HG03108 (cell line): ENCODE results near the gene MTIF2.
A peak's percentile ranks its signal among the peaks of the same experiment; 100 is the strongest.
"Not testable (repeated sequence)": the region's sequence is repeated elsewhere in the genome, so short reads cannot be mapped to it uniquely, and the experiment has no call there.

Source experiments
- ATAC-seq: cut with Tn5 transposase; IDR thresholded peaks from one replicate; pipeline ENCODE4 v1.9.1; 2021; ENCODE audit warnings: moderate library complexity; ENCODE audit not compliant: unreplicated experiment

The MTIF2 gene

DNA sequence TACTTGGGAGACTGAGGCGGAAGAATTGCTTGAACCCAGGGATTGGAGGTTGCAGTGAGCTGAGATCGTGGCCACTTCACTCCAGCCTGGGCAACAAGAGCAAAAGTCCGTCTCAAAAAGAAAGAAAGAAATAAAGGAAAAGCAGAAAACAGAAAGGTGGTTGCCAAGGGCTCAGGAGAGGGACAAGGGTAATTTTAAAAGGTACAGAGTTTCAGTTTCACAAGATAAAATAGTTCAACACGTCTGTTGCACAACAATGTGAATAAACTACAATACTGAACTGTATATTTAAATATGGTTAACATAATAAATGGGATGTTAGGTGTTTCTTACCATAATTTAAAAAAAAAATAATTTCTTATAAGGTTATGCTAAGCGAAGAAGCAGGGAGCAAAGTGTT lies 23.6 kb downstream of the MTIF2 start:
- ATAC-seq, result no peak

DNA sequence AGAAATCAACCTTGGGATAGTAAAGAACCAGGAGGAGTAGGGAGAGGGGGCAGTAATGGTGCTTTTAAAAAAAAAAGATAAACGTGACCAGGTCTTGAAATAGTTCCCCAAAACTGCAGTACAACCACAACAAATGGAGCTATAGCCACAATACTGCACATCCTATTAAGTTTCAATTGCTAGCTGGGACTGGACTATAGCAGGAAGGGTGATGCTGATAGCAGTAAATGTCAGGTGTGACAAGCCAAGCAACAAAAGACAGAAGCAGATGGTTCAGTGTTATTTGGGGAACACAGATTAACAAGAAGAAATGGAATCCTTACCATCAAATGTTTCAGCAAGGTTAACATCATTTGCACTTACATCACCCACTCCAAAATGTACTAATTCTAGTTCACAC lies 26.4 kb downstream of the MTIF2 start:
- ATAC-seq, result no peak

DNA sequence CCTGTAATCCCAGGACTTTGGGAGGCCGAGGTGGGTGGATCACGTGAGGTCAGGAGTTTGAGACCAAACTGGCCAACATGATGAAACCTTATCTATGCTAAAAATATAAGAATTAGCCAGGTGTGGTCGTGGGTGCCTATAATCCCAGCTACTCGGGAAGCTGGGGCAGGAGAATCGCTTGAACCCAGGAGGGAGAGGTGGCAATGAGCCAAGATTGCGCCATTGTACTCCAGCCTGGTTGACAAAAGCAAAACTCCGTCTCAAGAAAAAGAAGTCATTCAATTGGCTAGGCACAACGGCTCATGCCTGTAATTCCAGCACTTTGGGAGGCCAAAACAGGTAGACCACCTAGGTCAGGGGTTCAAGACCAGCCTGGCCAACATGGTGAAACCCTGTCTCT lies 27.4 kb downstream of the MTIF2 start:
- not testable (repeated sequence) for ATAC-seq

DNA sequence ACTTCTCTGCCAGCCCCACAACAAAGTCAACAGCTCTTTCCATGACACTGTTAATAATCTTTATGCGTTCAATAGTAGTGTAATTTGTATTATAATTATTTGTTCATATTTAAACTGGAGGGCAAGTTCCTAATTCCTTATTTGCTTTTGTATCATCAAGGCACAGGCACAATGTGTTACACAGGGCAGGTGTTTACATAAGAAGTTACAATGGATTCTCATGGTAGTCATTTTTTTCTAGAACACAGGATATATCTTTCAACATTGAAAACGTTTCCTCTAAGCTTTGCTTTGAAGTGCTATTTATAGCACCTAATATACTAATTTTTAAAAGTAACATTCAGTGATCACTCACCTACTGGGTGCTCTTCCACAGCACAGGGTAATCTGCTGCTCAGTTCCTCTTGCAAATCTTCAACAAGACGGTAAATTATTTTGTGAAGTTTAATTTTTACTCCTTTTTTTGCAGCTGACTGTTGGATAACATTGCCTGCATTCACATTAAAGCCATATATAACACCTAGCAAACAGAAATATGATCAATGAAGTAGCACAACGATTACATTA lies 29.3 kb downstream of the MTIF2 start:
- no peak for ATAC-seq

DNA sequence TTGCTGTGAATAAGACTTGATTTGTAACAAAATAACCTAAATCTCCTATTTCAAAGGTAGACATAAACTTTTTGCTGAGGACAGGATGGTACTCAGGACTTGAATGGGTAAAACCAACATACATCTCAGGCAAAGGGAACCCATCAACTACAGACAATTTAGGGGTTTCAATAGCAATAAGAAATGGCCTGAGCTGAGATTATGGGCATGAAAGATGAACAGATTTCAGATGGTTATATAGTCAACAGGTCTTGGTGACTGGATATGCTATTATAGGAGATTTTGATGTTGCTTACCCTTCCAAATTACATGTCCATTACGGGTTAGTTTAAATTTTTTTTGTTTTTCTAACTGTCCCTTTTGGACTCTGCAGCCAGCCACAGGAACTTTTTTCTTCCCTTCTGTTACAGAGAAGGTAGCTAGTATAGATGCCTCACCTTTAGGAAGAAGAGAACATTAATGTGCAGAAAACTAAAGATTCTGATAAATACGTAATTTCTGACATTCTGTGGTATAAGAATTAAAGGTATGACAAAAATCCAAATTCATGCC lies 32.0 kb downstream of the MTIF2 start:
- ATAC-seq, result no peak

DNA sequence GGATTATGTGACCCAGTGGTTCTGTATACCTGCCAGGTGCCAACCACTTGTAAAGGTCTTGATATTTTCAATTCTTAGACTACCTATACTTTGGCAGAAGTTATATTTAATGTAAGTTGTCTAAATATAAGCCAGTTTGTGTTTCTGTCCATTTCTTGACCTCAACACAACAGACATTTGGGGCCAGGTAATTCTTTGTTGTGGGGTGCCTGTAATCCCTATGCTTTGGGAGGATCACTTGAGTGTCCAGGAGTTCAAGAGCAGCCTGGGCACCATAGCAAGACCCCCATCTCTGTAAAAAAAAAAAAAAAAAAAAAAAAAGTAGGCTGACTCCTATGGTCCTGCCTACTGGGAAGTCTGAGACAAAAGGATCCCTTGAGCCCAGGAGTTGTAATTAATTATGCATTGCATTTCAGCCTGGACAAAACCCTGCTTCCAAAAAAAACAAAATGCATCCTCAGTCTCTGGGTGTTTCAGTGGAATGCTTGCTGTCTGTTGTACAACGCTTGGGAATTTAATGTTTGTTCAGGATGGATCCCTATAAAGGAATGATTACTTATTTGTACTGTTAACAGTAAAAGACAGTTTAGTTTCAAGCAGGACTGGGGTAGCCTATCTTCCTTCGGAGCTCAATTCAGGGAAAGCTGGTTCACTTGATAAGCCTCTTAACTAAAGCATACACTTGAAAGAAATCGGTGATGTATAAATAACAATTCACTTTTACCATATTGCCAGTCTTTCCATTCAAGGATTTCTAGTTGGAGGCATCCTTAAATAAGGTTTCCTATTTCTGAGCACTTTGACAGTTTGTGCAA lies 33.1 kb downstream of the MTIF2 start:
- ATAC-seq, result no peak

DNA sequence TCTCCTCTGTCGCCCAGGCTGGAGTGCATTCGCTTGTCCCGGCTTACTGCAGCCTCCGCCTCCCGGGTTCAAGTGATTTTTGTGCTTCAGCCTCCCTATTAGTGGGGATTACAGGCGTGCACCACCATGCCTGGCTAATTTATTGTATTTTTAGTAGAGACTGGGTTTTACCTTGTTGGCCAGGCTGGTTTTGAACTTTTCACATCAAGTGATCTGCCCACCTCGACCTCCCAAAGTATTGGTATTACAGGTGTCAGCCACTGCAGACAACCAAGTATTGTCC lies 35.4 kb downstream of the MTIF2 start:
- ATAC-seq, result no peak

DNA sequence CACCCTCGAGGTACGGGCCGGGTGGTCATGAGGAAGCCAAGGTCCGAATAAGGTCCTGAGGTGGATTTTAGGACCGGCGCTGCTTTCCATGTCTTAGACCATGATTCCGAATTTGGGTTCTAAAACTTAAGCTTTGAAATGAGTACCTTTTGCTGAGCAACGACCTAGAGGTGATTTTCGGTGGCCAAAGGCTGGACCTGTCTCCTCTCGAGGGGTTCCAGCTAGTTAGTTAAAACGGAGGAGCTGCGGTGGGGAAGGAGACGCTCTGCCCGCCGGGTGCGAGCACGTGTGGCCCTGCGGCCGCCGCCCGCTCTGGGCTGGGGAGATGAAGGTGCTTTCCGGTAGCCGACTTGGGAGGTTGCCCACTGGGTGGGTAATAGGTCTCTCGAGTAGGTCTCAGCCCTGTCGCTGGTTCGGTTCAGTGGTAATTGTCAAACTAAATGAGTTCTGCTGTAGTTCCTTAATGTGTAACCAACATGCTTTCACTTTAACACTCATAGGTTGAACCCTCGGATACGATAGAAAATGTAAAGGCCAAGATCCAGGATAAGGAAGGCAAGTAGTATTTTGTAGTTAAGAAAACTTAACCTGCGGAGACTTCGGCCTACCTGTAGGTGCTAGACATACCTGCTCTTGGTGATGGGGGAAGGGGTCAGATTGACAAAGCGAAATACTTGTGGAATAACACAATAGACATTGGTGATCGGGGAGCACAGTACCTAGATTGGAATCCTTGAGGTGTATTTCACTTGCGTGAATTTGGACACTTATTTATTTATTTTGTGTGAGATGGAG lies 36.0 kb downstream of the MTIF2 start:
- no peak for ATAC-seq

DNA sequence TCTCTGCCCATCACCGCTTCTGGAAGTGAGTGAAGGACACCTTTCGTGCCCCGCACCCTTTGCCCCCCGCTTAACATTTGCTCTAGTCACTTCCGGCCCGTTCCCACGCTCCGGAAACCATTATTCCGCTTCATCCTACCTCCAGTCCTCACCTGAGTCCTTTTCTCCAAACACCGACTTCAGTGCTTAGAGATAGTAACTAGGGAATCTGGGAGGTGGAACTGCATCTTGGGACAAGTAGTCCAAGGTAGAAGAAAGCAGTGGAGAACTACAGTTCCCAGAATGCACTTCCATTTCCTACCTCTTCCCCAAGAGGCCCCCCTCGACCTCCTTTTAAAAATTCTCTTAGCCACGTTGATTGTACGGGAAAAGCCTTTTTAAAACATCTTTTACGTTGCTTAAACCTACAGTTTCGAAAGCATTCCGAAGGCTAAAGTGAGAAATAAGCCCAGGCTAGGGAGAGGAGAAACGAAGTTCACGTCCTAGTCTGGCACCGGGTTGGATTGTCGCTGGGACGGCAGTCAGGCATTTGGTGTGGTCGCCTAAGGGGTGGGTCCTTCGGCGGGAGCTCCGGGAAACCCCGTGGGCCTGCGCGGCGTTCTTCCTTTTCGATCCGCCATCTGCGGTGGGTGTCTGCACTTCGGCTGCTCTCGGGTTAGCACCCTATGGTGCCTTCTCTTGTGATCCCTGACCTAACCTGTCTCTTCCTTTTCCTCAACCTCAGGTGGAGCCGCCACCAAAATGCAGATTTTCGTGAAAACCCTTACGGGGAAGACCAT lies 36.8 kb downstream of the MTIF2 start, which contains the start of the genes CLHC1 and RPS27A:
CLHC1 (minus strand) TSS at position 210 of the 779 bp plus-strand sequence. CDS start 9,882 bp downstream, outside the sequence.
RPS27A (plus strand) TSS at position 605 of the 779 bp plus-strand sequence; CDS start at position 742, 137 bp downstream.
- ATAC-seq, result peak; percentile 92

DNA sequence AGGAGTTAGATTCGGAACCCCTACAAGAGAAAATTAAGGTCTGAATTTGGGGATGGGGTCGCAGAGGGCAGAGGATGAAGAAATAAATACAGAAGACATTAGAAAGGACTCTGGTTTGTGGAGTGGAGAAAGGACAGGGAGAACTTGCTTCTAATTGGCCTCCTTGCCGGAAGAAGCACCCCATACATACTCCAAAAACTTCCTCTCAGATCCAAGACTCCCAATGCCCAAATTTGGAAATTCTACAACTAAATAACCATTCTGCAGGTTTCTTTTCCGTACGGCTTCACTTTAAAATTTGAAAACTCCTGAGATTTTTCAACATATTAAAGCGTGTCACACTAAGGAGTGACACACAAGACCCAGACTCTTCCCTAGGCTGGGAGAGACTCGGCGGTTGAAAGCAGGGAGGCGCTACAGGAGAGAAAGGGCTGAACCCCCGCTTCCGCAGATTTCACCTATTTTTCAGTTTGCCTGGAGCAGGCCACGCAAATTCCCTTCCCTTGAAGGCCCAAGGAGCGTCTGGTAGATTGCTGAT lies 37.4 kb downstream of the MTIF2 start:
- no peak for ATAC-seq

DNA sequence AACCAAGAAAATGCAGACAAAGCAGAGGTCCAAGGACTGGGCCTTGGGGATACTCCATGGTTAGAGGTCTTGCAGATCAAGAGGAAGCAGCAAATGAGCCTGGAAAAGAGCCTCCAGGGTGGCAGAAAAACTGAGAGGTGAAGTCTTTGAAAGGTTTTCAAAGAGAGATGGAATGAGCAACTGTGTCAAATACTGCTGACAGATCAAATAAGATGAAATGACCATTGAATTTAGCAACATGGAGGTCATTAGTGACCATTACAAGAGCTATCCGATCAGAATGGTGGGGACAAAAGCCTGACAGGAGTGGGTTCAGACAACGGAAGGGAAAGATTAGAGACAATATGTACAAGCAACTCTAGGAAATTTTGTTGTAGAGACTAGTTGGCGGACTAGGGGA lies 38.5 kb downstream of the MTIF2 start:
- ATAC-seq, result no peak

DNA sequence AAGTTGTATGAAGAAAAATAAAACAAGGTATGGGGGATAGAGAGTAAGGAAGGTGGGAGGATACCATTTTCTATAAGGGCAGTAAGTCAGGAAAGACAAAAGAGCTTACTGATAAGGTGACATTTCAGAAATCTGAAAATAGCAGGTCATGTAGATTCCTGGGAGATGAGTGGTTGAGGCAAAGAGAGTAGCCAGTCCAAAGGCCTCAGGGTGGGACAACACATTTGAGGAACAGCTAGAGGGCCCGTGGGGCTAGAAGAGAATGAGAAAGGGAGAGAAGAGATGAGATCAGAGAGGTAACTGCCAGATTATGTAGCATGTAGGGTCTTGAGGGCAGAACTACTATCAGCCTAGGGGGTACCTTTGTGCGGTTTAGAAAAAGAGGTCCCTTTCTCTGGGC lies 39.8 kb downstream of the MTIF2 start:
- ATAC-seq, result no peak

DNA sequence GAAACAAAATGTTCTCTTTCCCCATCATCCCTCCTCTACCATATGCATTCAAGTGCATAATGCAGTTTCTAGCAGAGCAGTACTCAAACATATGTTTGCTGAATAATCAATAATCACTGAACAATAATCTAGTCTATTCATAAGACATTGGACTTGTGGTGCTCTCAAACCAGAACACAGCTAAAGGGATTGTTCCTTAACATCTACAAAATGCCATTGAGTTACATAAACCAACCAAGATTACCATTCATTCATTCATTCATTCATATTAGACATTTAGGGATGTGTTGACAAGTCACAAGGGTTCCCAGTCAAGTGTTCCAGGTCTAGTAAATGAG lies 40.8 kb downstream of the MTIF2 start:
- ATAC-seq, result no peak

DNA sequence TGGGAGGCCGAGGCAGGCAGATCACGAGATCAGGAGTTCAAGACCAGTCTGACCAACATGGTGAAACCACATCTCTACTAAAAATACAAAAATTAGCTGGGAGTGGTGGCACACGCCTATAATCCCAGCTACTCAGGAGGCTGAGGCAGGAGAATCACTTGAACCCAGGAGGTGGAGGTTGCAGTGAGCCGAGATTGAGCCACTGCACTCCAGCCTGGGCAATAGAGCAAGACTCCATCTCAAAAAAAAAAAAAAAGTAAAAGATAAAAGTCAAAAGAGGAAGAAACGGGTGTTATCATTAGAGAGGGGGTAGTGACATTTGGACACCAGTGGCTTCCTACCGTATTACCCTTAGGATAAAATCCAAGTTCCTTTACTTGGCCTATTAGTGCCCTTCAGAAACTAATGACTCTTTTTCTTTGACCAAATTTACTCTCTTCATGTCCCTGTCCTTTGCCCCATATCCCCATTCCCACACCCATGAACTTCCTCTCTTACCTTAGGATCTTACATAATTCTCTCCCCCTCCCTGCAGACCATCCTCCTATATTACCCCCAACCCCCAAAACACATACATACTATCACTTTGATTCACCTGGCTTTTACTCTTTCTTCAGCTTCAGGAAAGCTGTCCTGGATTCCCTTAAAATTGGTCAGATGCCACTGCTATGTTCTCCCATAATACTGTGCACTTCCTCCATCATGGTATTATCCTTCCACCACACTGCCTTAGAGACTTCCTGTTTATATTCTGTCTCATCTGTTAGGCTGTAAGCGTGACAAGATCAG lies 41.4 kb downstream of the MTIF2 start:
- not testable (repeated sequence) for ATAC-seq

DNA sequence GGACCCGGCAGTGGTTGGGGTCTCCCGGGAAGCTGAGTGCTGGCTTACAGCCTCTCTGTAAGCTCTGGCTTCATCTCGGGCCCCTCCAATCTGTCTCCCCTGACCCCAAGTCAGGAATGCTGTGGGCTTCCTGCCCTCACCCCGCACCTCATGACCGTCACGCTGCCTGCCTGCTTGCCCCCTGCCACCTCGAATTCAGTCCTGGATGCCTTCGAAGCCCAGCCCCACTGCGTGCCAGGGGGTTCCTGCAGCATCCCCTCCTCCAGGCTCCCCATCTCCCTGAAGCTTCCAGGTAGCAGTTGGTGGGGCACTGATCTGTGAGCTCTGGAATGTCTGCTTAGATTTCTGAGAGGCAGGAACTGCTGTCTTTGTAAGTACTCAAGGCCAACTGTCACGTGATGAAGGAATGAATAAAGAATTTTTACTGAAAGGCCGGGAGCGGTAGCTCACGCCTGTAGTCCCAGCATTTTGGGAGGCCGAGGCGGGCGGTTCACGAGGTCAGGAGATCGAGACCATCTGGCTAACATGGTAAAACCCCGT lies 43.5 kb downstream of the MTIF2 start:
- ATAC-seq, result no peak

DNA sequence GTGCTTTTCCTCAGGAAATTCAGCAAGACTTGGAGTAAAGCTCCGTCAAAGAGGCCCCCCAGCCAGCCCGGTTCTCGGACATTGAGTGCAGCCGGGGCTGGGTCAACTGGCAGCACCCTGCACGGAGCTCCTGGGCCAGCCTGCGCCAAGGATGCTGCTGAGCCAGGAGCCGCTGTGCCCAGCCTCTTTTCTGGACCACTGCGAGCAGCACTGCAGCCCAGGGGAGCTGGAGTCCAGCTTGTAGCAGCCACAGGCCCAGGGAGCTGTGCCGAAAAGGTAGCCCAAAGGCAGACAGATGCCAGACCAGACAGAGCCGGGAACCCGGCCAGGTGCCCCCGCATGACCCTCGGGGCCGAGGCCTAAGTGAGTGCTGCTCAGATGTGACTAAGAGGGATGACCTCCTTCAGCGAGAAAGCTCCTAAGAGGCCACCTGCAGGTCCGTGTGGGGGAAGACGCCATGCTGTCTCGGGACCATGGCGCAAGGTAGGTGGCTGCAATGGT lies 44.2 kb downstream of the MTIF2 start:
- ATAC-seq, result no peak

DNA sequence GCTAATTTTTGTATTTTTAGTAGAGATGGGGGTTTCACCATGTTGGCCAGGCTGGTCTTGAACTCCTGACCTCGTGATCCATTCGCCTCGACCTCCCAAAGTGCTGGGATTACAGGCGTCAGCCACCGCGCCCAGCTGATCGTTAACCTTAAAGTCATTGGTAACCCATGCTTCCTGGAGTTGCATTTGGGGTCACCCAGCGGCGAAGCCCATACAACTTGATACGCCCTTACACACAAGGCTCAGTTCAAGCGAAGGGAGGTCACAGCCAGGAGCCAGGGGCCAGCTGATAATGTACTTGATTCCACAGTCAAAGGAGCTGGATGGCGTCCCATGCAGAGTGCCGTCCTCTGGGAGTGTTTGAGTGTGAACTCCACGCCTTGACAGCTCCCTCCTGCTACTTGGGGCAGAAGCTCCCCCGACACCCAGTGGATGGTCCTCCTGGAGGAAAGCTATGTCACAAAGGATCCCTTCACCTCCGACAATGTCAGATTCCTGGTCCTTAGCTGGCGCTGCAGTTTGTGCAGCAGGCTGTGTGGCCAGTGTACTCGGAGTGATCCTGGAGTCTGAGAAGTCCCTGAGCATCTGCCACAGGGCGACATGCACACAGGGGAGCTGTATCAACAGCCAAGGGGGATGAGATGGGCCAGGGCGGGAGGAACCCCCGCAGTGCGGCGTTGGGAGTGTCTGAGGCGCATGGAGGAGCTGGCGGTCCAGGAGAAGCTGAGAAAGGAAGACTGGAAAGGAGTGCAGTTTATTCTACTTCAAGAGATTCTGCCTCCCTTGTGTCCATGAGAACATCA lies 44.9 kb downstream of the MTIF2 start:
- ATAC-seq, result no peak

DNA sequence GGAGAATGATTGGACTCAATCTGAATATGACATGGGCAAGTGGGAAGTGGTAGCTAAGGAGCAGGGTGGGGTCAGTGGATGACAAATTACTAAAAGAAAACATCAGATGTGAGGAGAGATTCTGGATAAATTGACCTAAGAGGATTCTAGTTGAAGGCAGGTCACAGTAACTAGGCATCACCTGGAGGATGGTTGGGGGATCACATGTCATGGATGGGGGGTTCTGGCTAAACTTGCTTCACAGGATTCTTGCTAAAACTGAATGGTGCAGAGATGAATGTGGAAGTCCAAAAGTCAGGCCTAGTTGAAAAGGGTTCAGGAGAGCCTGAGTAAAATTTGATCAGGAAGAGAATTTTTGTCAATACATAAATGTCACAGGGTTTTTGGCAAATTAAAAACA lies 55.2 kb downstream of the MTIF2 start:
- ATAC-seq, result no peak

DNA sequence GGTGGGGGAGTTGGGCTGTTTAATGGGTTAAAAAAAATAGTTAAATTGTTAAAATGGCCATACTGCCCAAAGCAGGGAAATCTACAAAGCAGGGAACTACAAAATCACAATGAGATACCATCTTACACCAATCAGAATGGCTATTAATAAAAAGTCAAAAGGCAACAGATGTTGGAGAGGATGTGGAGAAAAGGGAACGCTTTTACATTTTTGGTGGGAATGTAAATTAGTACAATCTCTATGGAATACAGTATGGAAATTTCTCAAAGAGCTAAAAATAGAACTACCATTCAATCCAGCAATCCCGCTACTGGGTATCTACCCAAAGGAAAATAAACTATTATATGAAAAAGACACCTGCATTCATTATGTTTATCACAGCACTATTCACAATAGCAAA lies 64.1 kb downstream of the MTIF2 start:
- ATAC-seq, result no peak
